B cell (primary cell): ENCODE data around the gene LENEP. TPM values are rescaled to one million over a fixed set of nuclear protein-coding genes. Genes with fewer than 3 reads are reported as not detected.

Experiments
- ATAC-seq: fragments of 200-7000 bp; cut with Tn5 transposase; one replicate; pipeline ENCODE4 v1.10.0; 2021; ENCODE audit warnings: low read depth, mild to moderate bottlenecking, moderate number of reproducible peaks, moderate library complexity
- CTCF ChIA-PET: fragments of 350-600 bp; sonication (Branson Sonifier 250); formaldehyde crosslinking; loops from one replicate; lab custom pipeline; 2021; ENCODE audit warnings: antibody characterized with exemption, inconsistent platforms; lab: Charles Lee
- POLR2A ChIA-PET: fragments of 350-600 bp; sonication (Branson Sonifier 250); formaldehyde crosslinking; loops from one replicate; lab custom pipeline; 2021; ENCODE audit warnings: antibody characterized with exemption; lab: Charles Lee
- DNase-seq: peaks from one replicate; pipeline ENCODE4 v3.0.0; 2013
- H2AFZ ChIP-seq: 2 replicates; pipeline ENCODE4 v1.6.1; 2012; ENCODE audit warnings: mild to moderate bottlenecking, low read depth, low read length; ENCODE audit not compliant: insufficient read depth, poor library complexity, severe bottlenecking
- H3K27ac ChIP-seq, 2 donors: 1 replicate in 1 of 2; 2 replicates in 1 of 2; pipeline ENCODE4 v1.5.1; 2012 to 2013; ENCODE audit warnings: low read length in 2 of 2, mild to moderate bottlenecking in 2 of 2, moderate library complexity in 1 of 2
- H3K27me3 ChIP-seq, 4 experiments: fragments of 200-600 bp in 1 of 4; sonication (generic) in 1 of 4; replicated peaks in 1 of 4; 1 replicate in 2 of 4; 2 replicates in 2 of 4; pipeline versions ENCODE4 v1.6.1 to v1.7.0; 2013 to 2016; ENCODE audit warnings: low read length in 3 of 4, mild to moderate bottlenecking in 2 of 4, mixed read lengths in 1 of 4, moderate library complexity in 1 of 4; ENCODE audit not compliant: insufficient read depth in 4 of 4, control insufficient read depth in 3 of 4; ENCODE audit errors: control extremely low read depth in 1 of 4
- H3K36me3 ChIP-seq, 2 experiments: replicated peaks in 1 of 2; 1 replicate in 1 of 2; 2 replicates in 1 of 2; pipeline versions ENCODE4 v1.6.1 to v1.7.1; 2013; ENCODE audit warnings: low read length in 1 of 2; ENCODE audit not compliant: insufficient read depth in 2 of 2, control insufficient read depth in 1 of 2; ENCODE audit errors: control extremely low read depth in 1 of 2, extremely low read depth in 1 of 2
- H3K4me1 ChIP-seq, 2 donors: fragments of 200-600 bp in 1 of 2; sonication (generic) in 1 of 2; 1 replicate in 1 of 2; 2 replicates in 1 of 2; pipeline versions ENCODE4 v1.5.1 to v1.6.1; 2013 to 2017; ENCODE audit warnings: low read length in 2 of 2; ENCODE audit not compliant: control insufficient read depth in 2 of 2, insufficient read depth in 2 of 2
- H3K4me2 ChIP-seq: replicated peaks from 2 replicates; pipeline ENCODE3; 2012; ENCODE audit warnings: mild to moderate bottlenecking, low read depth, low read length; ENCODE audit not compliant: poor library complexity, severe bottlenecking
- H3K4me3 ChIP-seq, 5 experiments: fragments of 200-600 bp in 1 of 5; sonication (generic) in 1 of 5; 1 replicate in 3 of 5; 2 replicates in 2 of 5; pipeline versions ENCODE4 v1.5.1 to v1.7.0; 2011 to 2016; ENCODE audit warnings: low read length in 4 of 5, mild to moderate bottlenecking in 4 of 5, low read depth in 2 of 5, control low read depth in 1 of 5, moderate library complexity in 1 of 5; ENCODE audit not compliant: insufficient read depth in 1 of 5; ENCODE audit errors: control extremely low read depth in 1 of 5, extremely low read depth in 1 of 5
- H3K79me2 ChIP-seq: fragments of 200-600 bp; sonication (generic); one replicate; pipeline ENCODE4 v1.6.0; 2016; ENCODE audit warnings: low read length; ENCODE audit not compliant: control insufficient read depth, insufficient read depth
- H3K9ac ChIP-seq: fragments of 200-600 bp; sonication (generic); 2 replicates; pipeline ENCODE4 v1.6.1; 2017; ENCODE audit warnings: mild to moderate bottlenecking, low read length, moderate library complexity
- H3K9me3 ChIP-seq, 3 donors: one replicate each; pipeline versions ENCODE4 v1.6.1 to v1.7.1; 2013; ENCODE audit warnings: low read length in 2 of 3; ENCODE audit not compliant: control insufficient read depth in 2 of 3, insufficient read depth in 1 of 3; ENCODE audit errors: control extremely low read depth in 1 of 3
- H4K20me1 ChIP-seq: 2 replicates; pipeline ENCODE4 v1.6.0; 2012; ENCODE audit warnings: mild to moderate bottlenecking, low read length; ENCODE audit not compliant: insufficient read depth, control insufficient read depth, poor library complexity, severe bottlenecking
- H3K27ac Mint-ChIP-seq: one replicate; pipeline ENCODE4 v1.8.0; 2021; ENCODE audit warnings: mixed read lengths
- H3K27me3 Mint-ChIP-seq: one replicate; pipeline ENCODE4 v1.8.0; 2021; ENCODE audit warnings: mixed read lengths
- H3K4me1 Mint-ChIP-seq: one replicate; pipeline ENCODE4 v1.8.0; 2021; ENCODE audit warnings: mixed read lengths
- H3K4me3 Mint-ChIP-seq: one replicate; pipeline ENCODE4 v1.8.0; 2021; ENCODE audit warnings: mixed read lengths
- H3K9me3 Mint-ChIP-seq: one replicate; pipeline ENCODE4 v1.8.0; 2022; ENCODE audit warnings: mixed read lengths; ENCODE audit not compliant: insufficient read depth
- CTCF ChIP-seq: fragments of 200-600 bp; IDR thresholded peaks from one replicate; pipeline ENCODE4 v1.8.0; 2022; ENCODE audit warnings: antibody characterized with exemption, mild to moderate bottlenecking
- EZH2 ChIP-seq: IDR thresholded peaks from 2 replicates; pipeline ENCODE4 v1.6.1; 2012; ENCODE audit warnings: borderline replicate concordance, low read depth, mild to moderate bottlenecking, moderate library complexity, low read length; ENCODE audit not compliant: insufficient read depth, poor library complexity, severe bottlenecking
- WGBS: methylation state at CpG from one replicate; pipeline ENCODE4 v1.1.5; 2013; ENCODE audit warnings: missing lambda C conversion rate; ENCODE audit not compliant: insufficient coverage; 5-methylcytosine and 5-hydroxymethylcytosine counted together
- intact Hi-C: fragments of 100-400 bp; cut with micrococcal nuclease; formaldehyde crosslinking; loops from one replicate; pipeline ENCODE4 v1.10.0; 2022
- polyA plus RNA-seq: library from polyadenylated mRNA; depleted of rRNA; stranded (reverse); fragments of >200 nt; gene quantifications from 2 replicates; pipeline ENCODE4 v1.2.3, GENCODE V29; 2012
- total RNA-seq, 2 donors: library from RNA; stranded (reverse); fragments of 120-200 nt in 1 of 2; gene quantifications; 1 replicate in 1 of 2; 2 replicates in 1 of 2; pipeline versions ENCODE4 v1.2.3 to v1.2.4, GENCODE V29; 2013 to 2022

The LENEP gene
- total and polyA plus RNA-seq, 2 donors (not counting 1 experiment from before 2014, with no cell fraction given), result 2.0 TPM; not detected in 1

GRCh38 chr1:155039308-155039669, 45.9 kb downstream of the LENEP start:
- H3K4me3 ChIP-seq, result no peak overlapping the region
- intact Hi-C loops, result no loop called here
- peaks cover 0 to 17% (median 0%) of the 10 kb centered on the region in 4 experiments for H3K27me3 ChIP-seq
- H3K4me1 ChIP-seq, result no peaks in the 10 kb centered on the region
- H3K36me3 ChIP-seq, result no peaks in the 10 kb centered on the region
- DNase-seq (no peak), ATAC-seq (no peak)
- Mint-ChIP-seq H3K4me1 (no peaks in the 10 kb centered on the region), H3K4me3 (no peak overlapping the region), H3K27ac (no peak overlapping the region), H3K27me3 (peaks cover 14% of the 10 kb centered on the region), H3K9me3 (no peaks in the 10 kb centered on the region)
- POLR2A ChIA-PET, result interaction anchor here (0.7 kb wide), 1 partner anchor 56 kb away, joined by 6 read pairs; the partner anchor contains the start of gene FLAD1
- no peak overlapping the region for H3K27ac ChIP-seq
- no peak overlapping the region for H3K4me2 ChIP-seq
- no peak overlapping the region for H3K9ac ChIP-seq
- CTCF ChIA-PET, result interaction anchor here (0.9 to 1.3 kb wide), 4 partner anchors 22 to 480 kb away, joined by 3 to 4 read pairs (median 3); no protein-coding TSS in a partner anchor
- no peaks in the 10 kb centered on the region for H3K79me2 ChIP-seq
- H4K20me1 ChIP-seq, result no peaks in the 10 kb centered on the region
- WGBS, result 50% methylated on average over 2 of the region's 4 CpGs
- H3K9me3 ChIP-seq, result no peaks in the 10 kb centered on the region
- no peak for TF ChIP-seq EZH2
- no peak for TF ChIP-seq CTCF
- no peak overlapping the region for H2AFZ ChIP-seq

- no peaks in the 10 kb centered on the region for H4K20me1 ChIP-seq
- H3K4me1 ChIP-seq, result no peaks in the 10 kb centered on the region
- 95% methylated on average over 13 of the region's 14 CpGs for WGBS
- ATAC-seq, result no peak
- ChIA-PET POLR2A (no interaction called here), CTCF (interaction anchor here (1.0 to 16.6 kb wide), 7 partner anchors 10 to 104 kb away, joined by 3 to 370 read pairs (median 6); partner anchors contain the start of genes ADAM15, EFNA4, PBXIP1 and PMVK)
- H3K9me3 ChIP-seq, result no peaks in the 10 kb centered on the region
- peaks cover 7% of the 10 kb centered on the region for H3K4me1 Mint-ChIP-seq
- no peaks in the 10 kb centered on the region for H3K79me2 ChIP-seq
- no peak overlapping the region for H3K27ac ChIP-seq
- intact Hi-C loops, result no loop called here
- H3K4me3 Mint-ChIP-seq, result no peak overlapping the region
- no peak for DNase-seq
- peaks cover 14% of the 10 kb centered on the region for H3K27me3 Mint-ChIP-seq
- H3K9me3 Mint-ChIP-seq, result no peaks in the 10 kb centered on the region
- no peak overlapping the region for H3K27ac Mint-ChIP-seq
- TF ChIP-seq CTCF (no peak), EZH2 (no peak)
- no peaks in the 10 kb centered on the region for H3K36me3 ChIP-seq
- H3K4me2 ChIP-seq, result no peak overlapping the region
- H3K4me3 ChIP-seq, result no peak overlapping the region
- no peak overlapping the region for H2AFZ ChIP-seq
- no peak overlapping the region for H3K9ac ChIP-seq
- peaks cover 0 to 17% (median 0%) of the 10 kb centered on the region in 4 experiments for H3K27me3 ChIP-seq
Observed at GRCh38 chr1:155040358-155041093, 47.1 kb downstream of the LENEP start.
